Ectodermal cell (in vitro differentiated cells): Measurements from ENCODE around the gene GDPD4.

Experiments used
- H3K27ac ChIP-seq: 2 replicates; pipeline ENCODE4 v1.7.0; 2013; ENCODE audit warnings: mild to moderate bottlenecking, low read depth, low read length; ENCODE audit not compliant: insufficient read depth, poor library complexity, severe bottlenecking
- H3K27me3 ChIP-seq: 2 replicates; pipeline ENCODE4 v1.7.0; 2013; ENCODE audit warnings: mild to moderate bottlenecking, low read length; ENCODE audit not compliant: insufficient read depth, control insufficient read depth, poor library complexity, severe bottlenecking
- H3K36me3 ChIP-seq: one replicate; pipeline ENCODE4 v1.7.0; 2013; ENCODE audit warnings: low read length; ENCODE audit not compliant: control insufficient read depth, insufficient read depth
- H3K4me1 ChIP-seq: one replicate; pipeline ENCODE4 v1.7.0; 2013; ENCODE audit warnings: low read length; ENCODE audit not compliant: control insufficient read depth, insufficient read depth
- H3K4me3 ChIP-seq: 2 replicates; pipeline ENCODE4 v1.7.0; 2013; ENCODE audit warnings: low read depth, low read length, control low read depth; ENCODE audit not compliant: insufficient read depth
- H3K9me3 ChIP-seq: 2 replicates; pipeline ENCODE4 v1.7.0; 2013; ENCODE audit warnings: mild to moderate bottlenecking, low read length, moderate library complexity; ENCODE audit not compliant: control insufficient read depth
- WGBS, 2 experiments: methylation state at CpG; one replicate each; pipeline ENCODE4 v1.1.7; 2013; ENCODE audit warnings: missing lambda C conversion rate in 2 of 2; 5-methylcytosine and 5-hydroxymethylcytosine counted together

Gene GDPD4

GRCh38 chr11:77191429-77191822 is 110.1 kb downstream of the GDPD4 start:
- Histone ChIP-seq H3K27ac (no peak overlapping the region), H3K4me1 (no peaks in the 10 kb centered on the region), H3K9me3 (no peaks in the 10 kb centered on the region), H3K36me3 (no peaks in the 10 kb centered on the region), H3K4me3 (no peak overlapping the region), H3K27me3 (no peaks in the 10 kb centered on the region)
- WGBS, 2 experiments: 90 to 91% methylated on average over 11 of the region's 11 CpGs

- Histone ChIP-seq H3K4me1 (no peaks in the 10 kb centered on the region), H3K27me3 (no peaks in the 10 kb centered on the region), H3K27ac (no peak overlapping the region), H3K4me3 (no peak overlapping the region), H3K9me3 (no peaks in the 10 kb centered on the region), H3K36me3 (no peaks in the 10 kb centered on the region)
- 93 to 94% methylated on average over 21 of the region's 21 CpGs for WGBS, 2 experiments
Measured at GRCh38 chr11:77190331-77191075, 111.0 kb downstream of the GDPD4 start.

- H3K27me3 ChIP-seq: no peaks in the 10 kb centered on the region
- no peak overlapping the region for H3K27ac ChIP-seq
- no peak overlapping the region for H3K4me3 ChIP-seq
- no peaks in the 10 kb centered on the region for H3K9me3 ChIP-seq
- WGBS, 2 experiments: 93 to 94% methylated on average over 28 of the region's 28 CpGs
- no peaks in the 10 kb centered on the region for H3K36me3 ChIP-seq
- H3K4me1 ChIP-seq: no peaks in the 10 kb centered on the region
Measured at GRCh38 chr11:77189588-77190210, 111.8 kb downstream of the GDPD4 start.

GRCh38 chr11:77188633-77189491 is 112.6 kb downstream of the GDPD4 start:
- H3K4me3 ChIP-seq: no peak overlapping the region
- H3K27ac ChIP-seq: no peak overlapping the region
- no peaks in the 10 kb centered on the region for H3K9me3 ChIP-seq
- no peaks in the 10 kb centered on the region for H3K4me1 ChIP-seq
- no peaks in the 10 kb centered on the region for H3K36me3 ChIP-seq
- WGBS, 2 experiments: 85 to 86% methylated on average over 18 of the region's 18 CpGs
- H3K27me3 ChIP-seq: no peaks in the 10 kb centered on the region

GRCh38 chr11:77187776-77188632 is 113.5 kb downstream of the GDPD4 start:
- no peaks in the 10 kb centered on the region for H3K4me1 ChIP-seq
- H3K9me3 ChIP-seq: no peaks in the 10 kb centered on the region
- no peak overlapping the region for H3K4me3 ChIP-seq
- H3K27me3 ChIP-seq: no peaks in the 10 kb centered on the region
- no peak overlapping the region for H3K27ac ChIP-seq
- H3K36me3 ChIP-seq: no peaks in the 10 kb centered on the region
- 60 to 66% methylated on average over 7 of the region's 7 CpGs for WGBS, 2 experiments

- WGBS, 2 experiments: 95 to 99% methylated on average over 9 of the region's 9 CpGs
- Histone ChIP-seq H3K27ac (no peak overlapping the region), H3K27me3 (no peaks in the 10 kb centered on the region), H3K4me1 (no peaks in the 10 kb centered on the region), H3K36me3 (no peaks in the 10 kb centered on the region), H3K4me3 (no peak overlapping the region), H3K9me3 (no peaks in the 10 kb centered on the region)
Measured at GRCh38 chr11:77187111-77187750, 114.3 kb downstream of the GDPD4 start.

GRCh38 chr11:77186302-77186701 is 115.2 kb downstream of the GDPD4 start:
- Histone ChIP-seq H3K4me1 (no peaks in the 10 kb centered on the region), H3K4me3 (no peak overlapping the region), H3K27ac (no peak overlapping the region), H3K9me3 (no peaks in the 10 kb centered on the region), H3K27me3 (no peaks in the 10 kb centered on the region), H3K36me3 (no peaks in the 10 kb centered on the region)
- 79 to 84% methylated on average over 1 of the region's 1 CpG for WGBS, 2 experiments

GRCh38 chr11:77184136-77184860 is 117.2 kb downstream of the GDPD4 start:
- H3K27me3 ChIP-seq: no peaks in the 10 kb centered on the region
- 92 to 93% methylated on average over 15 of the region's 15 CpGs for WGBS, 2 experiments

GRCh38 chr11:77183431-77183984 is 118.0 kb downstream of the GDPD4 start:
- Histone ChIP-seq H3K36me3 (no peaks in the 10 kb centered on the region), H3K27ac (no peak overlapping the region), H3K27me3 (no peaks in the 10 kb centered on the region), H3K9me3 (no peaks in the 10 kb centered on the region), H3K4me3 (no peak overlapping the region), H3K4me1 (no peaks in the 10 kb centered on the region)
- 92 to 99% methylated on average over 4 of the region's 4 CpGs for WGBS, 2 experiments

More at GRCh38 chr11:77184136-77184860, 117.2 kb downstream of the GDPD4 start:
- Histone ChIP-seq H3K4me3 (no peak overlapping the region), H3K36me3 (no peaks in the 10 kb centered on the region), H3K27ac (no peak overlapping the region), H3K4me1 (no peaks in the 10 kb centered on the region), H3K9me3 (no peaks in the 10 kb centered on the region)
